GM18519 (cell line): ENCODE measurements around the gene NCBP3.
"Not testable (repeated sequence)": the region's sequence is repeated elsewhere in the genome, so short reads cannot be mapped to it uniquely, and the experiment has no call there.

Experiments used
- ATAC-seq: cut with Tn5 transposase; IDR thresholded peaks from one replicate; pipeline ENCODE4 v1.9.1; 2021; ENCODE audit warnings: mild to moderate bottlenecking, moderate library complexity; ENCODE audit not compliant: unreplicated experiment, low FRiP score

Gene NCBP3

DNA sequence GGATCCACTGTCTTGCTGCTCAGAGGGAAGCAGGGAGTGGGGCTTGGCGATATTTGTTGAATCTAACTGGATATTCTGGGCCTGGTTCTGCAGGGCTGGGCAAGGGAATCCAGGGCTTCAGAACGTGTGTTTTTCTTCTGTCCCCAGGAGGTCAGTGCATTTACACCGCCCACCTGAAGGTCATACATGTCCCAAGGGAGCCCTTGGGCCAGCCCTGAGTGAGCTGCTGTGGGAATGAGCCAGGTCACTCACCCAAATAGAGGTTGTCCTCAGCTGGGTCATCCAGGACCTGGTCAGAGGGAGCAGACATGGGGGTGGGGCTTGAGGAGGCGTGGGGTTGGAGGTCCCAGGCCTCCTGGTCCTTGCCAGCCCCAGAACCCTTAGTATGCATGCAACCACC lies 36.2 kb upstream of the NCBP3 start:
- no peak for ATAC-seq

DNA sequence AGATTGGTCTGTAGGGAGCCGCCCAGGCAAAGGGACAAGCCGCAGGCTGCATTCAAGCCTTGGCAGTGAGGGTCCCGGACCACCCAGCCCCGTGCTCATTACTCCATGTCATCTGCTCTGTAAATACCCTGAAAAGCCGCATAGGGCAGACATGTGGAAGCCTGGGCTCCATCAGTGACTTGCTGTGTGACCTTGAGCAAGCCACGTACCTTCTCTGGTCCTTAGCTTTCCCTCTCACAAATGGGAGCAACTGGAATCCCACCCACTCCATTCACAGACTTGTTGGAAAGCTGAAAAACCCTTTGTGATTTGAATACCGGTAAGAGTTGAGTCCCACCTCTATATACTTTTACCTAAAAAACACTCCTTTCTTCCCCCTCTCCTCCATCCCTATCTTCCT lies 34.9 kb upstream of the NCBP3 start:
- no peak for ATAC-seq

DNA sequence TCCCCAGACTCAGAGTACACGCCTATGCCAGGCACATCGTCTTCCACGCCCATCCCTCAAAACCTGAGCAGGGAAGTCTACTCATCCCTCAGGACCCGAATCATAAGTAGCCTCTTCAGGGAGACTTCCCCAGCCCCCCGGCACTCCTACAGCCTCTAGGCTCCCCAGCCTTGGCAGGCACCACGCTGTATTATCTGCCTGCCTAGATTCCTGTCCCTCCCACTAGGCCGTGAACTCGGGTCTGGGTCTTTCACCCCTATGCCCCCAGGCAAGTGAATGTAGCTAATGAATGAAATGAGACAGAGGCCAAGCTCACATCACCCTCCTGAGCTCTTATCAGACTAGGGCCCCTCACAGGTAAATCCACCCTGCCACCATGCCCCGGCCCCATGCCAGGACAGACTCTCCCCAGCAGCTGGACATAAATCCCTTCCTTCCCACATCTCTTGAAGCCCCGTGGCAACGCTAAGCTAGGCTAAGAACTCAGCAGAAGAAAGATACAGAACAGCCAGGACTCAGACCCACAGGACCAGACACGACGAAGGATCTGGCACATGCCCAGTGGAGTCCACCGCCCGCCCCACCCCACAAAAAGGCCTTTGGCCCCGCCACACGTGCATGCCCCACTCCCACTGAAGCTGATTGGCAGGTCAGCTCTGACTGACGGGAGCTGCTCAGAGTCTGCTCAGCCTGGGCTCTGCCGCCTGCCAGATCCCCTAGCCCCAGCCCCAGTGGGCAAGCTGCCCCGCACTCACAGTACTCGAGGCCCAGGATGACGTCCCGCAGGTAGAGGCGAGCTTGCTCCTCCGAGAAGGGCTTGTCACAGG lies 33.8 kb upstream of the NCBP3 start:
- ATAC-seq: no peak

DNA sequence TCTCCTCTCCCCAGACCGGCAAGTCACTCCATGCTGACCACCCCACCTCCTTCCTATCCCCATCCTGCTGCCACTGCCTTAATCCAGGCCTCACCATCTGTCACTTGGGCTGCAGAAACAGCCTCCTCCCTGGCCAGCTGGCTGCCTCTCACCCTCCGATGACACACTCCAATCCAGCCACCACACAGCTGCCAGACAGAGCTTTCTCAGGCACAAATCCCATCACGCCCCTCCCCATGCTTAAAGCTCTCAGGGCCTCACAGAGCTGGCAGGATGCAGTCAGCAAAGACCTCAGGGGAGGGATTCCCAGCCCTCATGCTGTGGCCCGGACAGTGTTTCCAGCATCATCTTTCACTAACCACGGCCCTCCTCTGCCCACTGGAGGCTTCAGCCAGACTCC lies 33.1 kb upstream of the NCBP3 start:
- ATAC-seq: no peak

DNA sequence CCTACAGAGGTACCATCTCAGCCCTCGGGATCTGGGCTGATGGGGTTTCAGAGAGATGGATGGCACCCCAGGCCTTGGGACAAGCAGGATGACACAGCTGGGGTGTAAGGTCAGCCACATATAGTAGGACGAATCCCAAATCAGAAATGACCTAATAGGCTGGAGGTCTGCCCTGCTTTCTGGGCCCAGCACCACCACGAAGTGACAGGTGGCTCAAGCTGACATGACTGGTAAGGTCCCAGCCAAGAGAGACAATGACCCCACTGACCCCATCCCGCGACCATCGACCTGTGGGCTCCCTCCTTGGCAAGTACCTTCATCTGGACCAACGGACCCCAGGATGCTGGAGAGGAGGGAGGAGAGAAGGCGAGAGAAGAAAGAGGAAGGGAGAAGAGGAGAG lies 31.2 kb upstream of the NCBP3 start:
- no peak for ATAC-seq

DNA sequence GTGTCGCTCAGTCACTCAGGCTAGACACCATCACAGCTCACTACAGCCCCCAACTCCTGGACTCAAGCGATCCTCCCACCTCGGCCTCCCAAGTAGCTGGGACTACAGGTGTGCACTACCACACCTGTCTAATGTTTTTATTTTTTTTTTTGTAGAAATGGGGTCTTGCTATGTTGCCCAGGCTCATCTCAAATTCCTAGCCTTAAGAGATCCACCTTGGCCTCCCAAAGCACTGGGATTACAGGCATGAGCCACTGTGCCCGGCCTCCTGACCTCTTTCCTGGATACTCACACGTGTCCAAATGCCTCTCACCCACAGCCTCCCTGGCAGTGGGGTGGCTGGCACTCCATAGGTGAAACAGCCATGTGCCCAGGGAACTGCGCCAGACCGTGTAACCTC lies 29.3 kb upstream of the NCBP3 start:
- no peak for ATAC-seq

DNA sequence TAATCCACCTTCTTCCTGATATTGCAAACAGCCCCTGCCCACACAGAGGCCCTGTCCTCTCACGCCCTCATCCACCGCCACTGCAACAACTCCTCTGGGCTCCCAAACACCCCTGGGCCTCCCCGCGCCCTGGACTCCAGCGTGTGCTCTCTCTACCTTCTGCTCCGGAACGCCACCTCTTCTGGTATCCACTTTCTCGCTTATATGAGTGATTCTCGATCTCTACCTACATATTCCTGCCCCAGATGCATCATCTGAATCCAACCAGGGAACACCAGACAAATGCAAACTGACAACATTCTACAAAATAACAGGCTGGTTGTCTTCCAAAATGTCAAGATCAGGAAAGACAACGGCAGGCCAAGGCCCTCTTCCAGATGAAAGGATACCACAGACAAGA lies 27.8 kb upstream of the NCBP3 start:
- no peak for ATAC-seq

DNA sequence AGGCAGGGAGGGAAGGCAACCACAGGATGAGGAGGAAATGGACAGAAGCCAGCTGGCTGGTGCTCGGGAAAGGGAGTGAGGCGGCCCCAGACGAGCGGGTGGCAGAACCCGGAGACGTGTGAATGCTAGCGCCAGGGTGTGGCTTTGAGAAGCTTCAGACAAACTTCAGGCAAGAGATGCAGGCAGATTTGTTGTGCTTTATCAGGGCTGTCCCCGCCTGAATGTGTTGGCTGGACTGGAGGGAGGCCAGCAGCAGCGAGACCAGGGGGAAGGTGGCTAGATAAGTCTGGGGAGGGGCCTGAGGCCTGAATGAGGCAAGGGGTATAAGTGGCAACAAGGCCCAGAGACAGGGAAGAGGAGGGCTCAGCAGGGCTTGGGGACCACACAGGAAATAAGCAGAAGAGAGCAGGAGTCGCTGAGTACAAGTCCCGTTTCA lies 24.8 kb upstream of the NCBP3 start:
- ATAC-seq: no peak

DNA sequence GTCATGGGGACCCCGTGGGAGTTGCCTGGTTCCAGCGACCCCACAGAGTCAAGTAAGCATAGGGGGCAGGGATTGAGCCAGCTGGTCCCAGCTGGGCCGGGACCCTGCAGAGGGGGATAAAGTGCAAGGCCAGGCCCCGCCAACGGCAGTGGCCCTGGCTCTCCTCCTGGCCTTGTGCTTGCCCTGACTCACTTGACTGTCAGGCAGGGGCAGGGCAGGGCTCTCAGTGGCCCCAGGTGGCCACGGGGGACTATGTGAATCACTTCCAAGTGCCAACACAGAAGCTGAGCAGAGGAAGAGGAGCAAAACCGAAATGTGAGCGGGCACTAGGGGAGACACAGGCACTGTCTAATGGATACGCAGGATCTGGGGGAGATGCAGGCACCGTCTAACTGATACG lies 21.6 kb upstream of the NCBP3 start:
- ATAC-seq: no peak

DNA sequence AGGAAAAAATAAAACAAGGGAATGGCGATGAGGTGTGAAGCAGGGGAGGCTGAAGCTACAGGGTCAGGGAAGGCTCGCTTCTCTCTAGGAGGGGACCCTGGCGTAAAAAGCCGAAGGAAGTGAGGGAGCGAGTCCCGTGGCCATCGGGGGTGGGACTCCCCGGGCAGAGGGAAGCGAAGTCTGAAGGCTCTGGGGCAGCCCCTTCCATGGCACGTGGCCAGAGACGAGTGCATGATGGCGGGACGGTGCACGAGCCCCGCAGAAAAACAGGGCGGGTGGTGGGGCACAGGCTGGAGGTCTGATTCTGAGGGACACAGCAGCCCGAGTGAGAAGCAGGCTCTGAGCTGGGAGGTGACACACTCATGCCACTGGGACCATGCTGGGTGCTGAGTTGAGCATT lies 21.1 kb upstream of the NCBP3 start:
- no peak for ATAC-seq

DNA sequence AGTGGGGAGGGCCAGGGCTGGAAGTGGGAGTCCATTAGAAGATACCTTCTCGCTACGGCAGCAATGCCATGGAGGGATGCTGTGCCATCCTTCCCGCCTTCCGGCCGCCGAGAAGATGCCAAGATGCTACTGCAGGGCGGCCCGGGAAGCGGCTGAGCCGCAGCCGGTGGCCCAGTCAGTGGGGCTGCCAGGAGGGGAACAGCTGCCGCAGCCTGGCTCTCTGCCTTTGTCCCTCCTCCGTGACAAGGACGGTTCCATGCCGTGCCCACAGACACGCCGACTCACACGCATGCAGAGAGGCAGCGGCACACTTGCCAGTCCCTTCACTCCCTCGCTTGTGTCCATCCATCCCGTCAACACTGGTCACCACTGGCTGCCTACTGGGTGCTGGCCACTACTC lies 20.2 kb upstream of the NCBP3 start:
- ATAC-seq: no peak

DNA sequence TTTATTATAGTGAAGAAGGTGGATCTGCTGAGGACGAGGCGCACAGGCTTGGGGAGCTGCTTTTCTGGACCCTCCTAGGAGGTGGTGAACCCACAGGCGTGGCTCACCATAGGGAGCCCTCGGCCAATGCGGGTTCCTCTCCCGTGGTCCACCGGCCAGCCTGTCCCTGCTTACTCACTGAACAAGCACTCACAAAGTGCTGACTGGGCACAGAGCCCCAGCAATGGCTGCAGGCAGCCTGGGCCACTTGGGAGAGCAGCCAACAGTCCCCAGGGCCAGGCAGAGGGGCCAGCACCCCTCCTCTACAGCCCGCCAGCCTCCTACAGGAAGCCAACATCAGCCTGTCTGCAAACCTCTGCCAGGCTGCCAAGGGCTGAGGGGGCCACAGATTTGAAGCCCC lies 19.1 kb upstream of the NCBP3 start:
- no peak for ATAC-seq

DNA sequence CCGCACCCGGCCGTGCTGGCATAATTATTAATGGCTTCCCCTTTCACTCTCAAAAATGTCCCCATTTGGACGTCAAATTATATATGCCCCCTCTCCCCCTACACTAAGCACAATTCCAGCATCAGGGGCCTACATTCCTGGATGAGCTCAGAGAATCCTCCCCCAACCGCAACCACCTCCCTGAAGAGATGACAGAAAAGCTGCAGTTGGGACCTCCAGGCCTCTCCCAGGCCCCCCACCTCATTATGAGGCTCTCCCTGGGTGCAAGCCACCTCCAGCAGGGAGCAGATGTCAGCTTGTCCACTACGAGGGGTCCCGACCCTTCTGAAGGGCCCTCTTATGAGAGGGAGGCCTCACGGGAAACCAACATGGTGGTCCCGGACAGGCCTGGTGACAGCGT lies 18.5 kb upstream of the NCBP3 start:
- no peak for ATAC-seq

DNA sequence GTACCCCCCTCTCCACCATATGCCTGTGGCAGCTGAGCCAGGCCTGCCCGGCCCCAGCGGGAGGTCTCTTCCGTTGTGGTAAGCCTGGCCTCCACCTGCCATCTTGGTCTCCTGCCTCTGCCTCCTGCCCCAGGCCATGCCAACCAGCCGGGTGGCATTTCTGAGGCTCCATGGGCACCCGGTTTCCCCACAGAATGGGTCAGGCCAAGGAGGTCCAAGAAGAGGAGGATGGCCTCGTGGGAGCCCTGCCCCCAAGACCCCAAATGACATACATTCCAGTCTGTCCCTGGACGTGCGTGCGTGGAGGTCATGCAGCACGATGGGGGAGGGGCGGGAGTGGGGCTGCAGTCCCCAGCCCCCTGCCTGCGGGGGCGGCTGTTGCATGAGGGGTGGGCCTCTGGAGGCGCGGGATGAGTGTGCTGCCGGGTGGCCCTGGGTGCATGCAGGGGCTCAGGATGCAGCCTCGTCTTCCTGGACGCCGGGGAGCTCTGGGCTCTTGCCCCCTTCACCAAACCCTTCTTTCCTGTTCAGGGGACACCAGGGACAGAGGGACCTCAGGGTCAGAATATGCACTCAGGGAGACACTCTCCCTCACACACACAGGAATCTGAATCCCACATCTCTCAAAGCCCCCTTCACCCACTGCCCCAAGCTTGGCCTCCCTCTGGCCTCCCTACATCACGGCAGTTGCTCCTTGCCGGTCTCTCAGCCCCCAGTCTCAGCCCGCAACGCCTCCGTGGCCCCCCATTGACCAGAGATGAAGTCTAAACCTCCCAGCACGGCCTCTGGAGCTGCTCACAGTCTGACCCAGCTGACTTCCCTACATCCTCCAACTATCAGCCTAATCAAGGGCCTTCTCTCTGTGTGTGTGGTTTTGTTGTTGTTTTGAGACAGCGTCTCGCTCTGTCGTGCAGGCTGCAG lies 16.0 kb upstream of the NCBP3 start:
- no peak for ATAC-seq

DNA sequence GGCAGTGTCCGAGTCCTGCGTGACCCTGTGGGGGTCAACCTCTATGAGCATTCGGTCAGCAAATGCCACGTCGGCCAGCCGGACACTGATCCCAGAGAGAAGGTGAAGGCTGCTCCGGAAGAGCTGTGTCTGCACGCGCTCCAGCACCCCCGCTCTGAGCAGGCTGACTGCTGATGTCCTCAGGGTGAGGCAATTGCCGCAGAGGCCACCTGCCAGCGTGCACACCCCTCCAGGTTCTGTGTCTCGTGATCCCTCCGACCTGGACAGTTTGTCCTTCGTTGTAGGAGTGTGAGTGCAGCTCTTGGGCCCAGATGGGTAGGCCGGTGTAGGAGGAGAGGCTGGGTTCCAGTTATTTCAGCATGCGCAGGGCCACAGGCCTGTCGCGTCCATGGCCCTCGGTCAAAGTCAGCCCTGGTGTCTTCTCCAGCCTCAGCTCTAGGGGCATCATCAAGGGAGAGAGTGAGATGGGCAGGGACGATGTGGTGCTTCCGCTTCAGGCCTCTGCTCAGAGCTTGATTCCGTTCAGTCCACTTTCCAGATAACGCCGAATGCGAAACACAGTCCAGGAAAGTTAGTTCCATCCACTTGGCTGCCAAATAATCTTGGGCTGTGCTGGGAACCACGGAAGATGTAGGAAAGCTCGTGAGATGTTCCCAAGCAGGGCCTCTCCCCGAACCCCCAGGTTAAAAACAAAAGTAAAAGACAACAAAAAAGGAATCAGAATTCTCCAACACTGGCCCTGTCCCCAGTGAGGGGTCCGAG lies 15.1 kb upstream of the NCBP3 start:
- ATAC-seq: no peak

DNA sequence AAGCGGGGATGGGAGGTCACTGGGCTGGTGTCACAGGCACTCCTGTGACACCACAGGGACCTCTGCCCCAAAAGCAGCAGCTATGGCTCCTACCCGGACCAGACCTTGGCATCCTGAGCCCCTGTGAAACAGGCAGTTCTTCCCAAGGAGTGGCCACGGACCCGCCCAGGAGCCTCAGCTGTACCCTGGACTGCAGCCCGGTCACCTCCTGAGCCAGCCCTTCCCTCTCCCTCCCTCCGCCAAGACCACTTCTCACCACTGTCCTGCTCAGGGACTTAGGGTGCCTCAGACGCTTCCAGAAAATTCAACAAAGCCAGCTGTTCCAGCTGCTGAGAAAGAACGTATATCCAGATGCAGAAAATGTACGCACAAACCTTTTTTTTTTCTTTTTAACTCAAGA lies 13.9 kb upstream of the NCBP3 start:
- no peak for ATAC-seq

DNA sequence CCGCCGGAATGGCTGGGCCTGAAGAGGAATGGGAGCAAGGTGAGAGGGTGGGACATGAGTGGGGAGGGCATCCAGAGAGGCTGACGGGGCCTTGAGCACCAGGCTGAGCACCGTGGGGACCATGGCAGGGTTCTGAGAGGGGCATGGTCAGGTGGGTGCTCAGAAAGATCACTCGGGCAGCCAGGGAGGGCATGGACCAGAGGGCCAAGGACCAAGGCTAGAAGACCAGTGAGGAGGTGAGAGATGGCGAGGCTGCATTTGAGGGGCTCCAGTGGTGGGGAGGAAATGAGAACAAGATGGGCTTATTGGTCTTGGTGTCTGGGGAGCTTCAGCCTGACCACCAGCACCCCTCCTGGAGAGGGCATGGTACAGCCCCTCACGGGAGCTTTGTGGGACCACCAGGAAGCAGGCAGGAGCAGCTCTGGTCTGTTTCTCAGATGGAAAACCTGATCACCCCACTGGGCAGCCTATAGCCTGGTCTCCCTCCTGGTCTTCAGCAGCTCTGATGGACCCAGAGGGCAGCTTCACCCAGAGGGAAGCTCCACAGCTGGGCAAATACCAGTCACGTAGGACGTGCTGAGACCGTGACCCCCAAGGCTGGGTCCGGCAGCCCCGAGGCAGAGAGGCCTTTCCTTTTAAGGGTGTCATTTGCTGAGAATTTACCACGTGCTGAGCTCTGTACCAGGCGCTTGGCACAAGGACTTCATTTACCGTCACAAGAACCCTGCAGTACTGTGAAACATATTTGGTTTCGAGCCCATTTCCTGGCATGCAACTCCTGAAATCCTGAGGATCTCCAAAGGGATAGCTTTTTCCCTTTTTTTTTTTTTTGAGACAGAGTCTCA lies 11.4 kb upstream of the NCBP3 start:
- ATAC-seq: no peak

DNA sequence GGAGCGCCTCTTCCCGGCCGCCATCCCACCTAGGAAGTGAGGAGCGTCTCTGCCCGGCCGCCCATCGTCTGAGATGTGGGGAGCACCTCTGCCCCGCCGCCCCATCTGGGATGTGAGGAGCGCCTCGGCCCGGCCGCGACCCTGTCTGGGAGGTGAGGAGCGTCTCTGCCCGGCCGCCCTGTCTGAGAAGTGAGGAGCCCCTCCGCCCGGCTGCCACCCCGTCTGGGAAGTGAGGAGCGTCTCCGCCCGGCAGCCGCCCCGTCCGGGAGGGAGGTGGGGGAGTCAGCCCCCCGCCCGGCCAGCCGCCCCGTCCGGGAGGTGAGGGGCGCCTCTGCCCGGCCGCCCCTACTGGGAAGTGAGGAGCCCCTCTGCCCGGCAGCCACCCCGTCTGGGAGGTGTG lies 8.2 kb upstream of the NCBP3 start:
- ATAC-seq: not testable (repeated sequence)

DNA sequence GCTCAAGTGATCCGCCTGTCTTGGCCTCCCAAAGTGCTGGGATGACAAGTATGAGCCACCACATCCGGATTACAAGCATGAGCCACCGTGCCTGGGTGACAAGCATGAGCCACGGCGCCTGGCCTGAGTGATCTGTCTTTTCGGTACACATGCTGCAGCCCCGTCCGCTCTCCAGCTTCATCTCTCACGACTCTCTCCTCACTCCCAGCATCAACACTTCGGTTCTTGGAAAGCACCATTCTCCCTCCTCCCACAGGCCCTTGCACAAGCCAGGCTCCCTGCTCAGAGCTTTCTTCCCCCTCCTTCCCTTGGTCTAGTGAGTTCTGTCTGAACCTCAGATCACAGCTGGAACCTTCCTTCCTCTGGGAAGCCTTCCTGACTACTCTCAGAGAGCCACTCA lies 6.5 kb upstream of the NCBP3 start:
- ATAC-seq: no peak

DNA sequence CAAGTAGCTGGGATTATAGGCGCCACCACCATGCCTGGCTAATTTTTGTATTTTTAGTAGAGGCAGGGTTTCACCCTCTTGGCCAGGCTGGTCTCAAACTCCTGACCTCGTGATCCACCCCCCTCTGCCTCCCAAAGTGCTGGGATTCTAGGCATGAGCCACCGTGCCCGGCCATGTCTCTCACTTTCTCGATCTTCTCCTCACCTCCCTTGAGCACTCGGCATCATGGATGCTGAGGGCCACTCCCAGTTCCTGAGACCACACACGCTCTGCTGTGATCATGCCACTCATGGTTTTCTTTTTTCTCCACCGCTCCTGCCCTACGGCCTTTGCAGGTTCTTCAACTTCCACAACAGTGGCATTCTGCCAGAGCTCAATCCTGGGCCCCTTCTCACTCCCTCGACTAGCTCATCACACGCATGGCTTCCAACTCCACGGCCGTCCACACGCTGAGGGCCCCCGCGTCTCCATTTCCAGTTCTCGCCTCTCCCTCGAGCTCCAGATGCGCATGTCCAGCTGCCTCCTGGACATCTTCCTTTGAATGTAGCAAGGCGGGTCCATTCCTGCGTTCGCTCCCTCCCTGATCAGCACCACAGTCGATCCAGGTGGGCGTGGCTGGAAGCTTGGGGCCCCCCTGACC lies 5.5 kb upstream of the NCBP3 start:
- ATAC-seq: no peak
